ENCODE results near the gene MBD3L3.
"Not testable (repeated sequence)": the region's sequence is repeated elsewhere in the genome, so short reads cannot be mapped to it uniquely, and the experiment has no call there.

The MBD3L3 gene

DNA sequence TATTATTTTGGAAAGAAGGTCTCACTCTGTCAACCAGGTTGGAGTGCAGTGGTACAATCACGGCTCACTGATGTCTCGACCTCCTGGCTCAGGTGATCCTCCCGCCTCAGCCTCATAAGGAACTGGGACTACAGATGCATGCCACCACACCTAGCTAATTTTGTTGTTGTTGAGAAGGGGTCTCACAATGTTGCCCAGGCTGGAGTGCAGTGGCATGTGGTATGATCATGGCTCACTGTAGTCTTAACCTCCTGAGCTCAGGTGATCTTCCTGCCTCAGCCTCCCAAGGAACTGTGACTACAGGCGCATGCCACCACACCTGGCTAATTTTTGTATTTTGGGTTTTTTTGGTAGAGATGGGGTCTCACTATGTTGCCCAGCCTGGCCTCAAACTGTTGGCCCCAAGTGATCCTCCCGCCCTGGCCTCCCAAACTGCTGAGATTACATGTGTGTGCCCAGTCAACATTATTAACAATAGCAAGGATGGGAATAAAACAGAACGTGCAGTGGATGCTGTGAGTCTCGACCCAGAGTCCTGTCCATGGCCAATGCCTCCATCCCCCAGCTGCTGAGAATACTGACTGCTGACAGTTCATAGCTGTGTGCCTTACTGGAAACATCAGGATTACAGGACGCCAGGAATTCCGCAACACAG lies 5.4 kb upstream of the MBD3L3 start:
- DNase-seq (ENCODE audit: low read depth in 2 of 2): no peak

DNA sequence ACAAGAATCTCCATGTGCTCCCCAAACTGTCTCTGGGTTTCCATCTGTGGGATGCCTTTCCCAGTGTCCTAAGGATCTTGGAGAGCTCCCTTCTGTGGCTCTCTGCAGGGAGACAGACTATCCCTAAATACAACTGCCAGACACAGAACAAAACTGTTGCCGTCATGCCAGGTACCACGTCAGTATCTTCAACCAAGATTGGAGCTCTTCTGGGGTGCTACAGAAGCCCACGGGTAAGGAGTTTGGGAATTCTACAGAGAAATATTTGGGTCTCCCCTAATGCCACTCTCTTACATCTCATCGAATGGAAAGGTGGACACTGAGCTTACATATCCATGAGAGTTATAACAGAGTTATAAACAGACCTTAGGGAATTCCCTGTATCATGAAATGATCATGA lies 4.9 kb upstream of the MBD3L3 start:
- DNase-seq (ENCODE audit: low read depth in 2 of 2): no peak

GRCh38 chr19:7059977-7060376 lies 1.5 kb upstream of the MBD3L3 start:
- not testable (repeated sequence) for DNase-seq (ENCODE audit: low read depth in 2 of 2)

DNA sequence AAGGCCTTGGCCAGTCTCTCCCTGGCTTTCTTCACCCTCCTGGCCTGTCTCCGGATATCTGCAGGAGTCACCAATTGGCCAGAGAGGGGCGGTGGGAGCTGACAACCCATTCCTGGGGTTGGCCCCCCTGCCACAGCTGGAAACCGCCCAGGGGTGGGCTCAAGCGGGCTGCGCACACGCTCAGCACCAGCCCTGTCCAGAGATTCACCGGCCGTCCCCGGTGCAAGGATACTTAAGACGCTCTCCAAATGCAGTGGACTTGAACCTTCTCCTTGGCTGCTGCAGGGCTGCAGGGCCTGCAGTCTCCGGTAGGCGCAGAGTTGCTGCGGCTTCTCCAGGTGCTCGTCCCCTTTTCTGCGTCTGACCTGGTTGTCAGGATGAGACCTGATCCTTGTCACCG lies 2.1 kb downstream of the MBD3L3 start:
- DNase-seq (ENCODE audit: low read depth in 2 of 2): not testable (repeated sequence)

- not testable (repeated sequence) for DNase-seq (ENCODE audit: low read depth in 2 of 2)
Observed at GRCh38 chr19:7055679-7056078, 2.8 kb downstream of the MBD3L3 start.

GRCh38 chr19:7054635-7055368 lies 3.7 kb downstream of the MBD3L3 start:
- DNase-seq (ENCODE audit: low read depth in 2 of 2): not testable (repeated sequence)

DNA sequence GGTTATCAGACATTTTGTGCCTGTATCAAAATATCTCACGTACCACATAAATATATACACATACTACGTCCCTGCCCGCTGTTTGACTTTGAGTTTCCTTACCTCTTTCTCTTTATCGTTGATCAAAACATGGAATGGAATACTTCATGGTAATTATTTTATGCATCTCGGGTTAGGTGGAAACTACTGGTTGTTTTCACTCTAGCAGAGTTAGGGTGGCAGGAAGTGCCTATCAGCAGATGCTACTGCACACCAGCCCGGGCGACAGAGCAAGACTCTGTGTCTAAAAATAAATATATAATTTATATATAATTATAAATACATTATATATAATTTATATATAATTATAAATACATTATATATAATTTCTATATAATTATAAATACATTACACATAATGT lies 5.6 kb downstream of the MBD3L3 start:
- DNase-seq (ENCODE audit: low read depth in 2 of 2): not testable (repeated sequence)

DNA sequence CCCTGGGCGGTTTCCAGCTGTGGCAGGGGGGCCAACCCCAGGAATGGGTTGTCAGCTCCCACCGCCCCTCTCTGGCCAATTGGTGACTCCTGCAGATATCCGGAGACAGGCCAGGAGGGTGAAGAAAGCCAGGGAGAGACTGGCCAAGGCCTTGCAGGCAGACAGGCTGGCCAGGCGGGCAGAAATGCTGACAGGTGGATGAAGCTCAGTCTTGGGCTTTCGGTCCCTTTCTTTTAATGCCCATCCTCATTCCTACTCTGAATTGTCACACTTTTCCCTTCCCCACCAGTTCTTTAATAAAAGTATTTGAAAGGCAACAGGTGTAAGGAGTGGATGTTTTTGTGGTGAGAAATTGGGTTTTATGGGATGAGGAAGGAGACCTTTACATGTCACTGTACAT lies 7.1 kb downstream of the MBD3L3 start:
- not testable (repeated sequence) for DNase-seq (ENCODE audit: low read depth in 2 of 2)

DNA sequence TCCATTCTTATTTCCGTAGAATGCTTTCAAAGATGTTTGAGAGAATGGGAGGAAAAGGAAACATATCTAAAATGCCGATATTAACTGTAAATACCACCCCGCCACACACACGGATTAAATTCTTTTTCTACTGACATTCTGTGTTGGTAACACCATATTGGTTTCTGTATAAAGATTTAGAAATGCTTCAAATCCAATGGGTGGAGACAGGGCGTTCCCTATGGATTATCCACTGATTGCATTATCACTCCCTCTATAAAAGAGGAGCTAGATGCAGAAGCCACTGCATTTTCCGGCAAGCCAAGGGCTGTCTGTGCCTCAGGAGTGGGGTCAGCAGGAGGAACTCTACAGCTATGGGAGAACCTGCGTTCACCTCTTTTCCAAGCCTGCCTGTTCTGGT lies 9.5 kb downstream of the MBD3L3 start, which contains the start of gene MBD3L2:
MBD3L2 (plus strand) TSS at position 301 of the 400 bp plus-strand sequence; CDS start at position 354, 53 bp downstream.
- not testable (repeated sequence) for DNase-seq (ENCODE audit: low read depth in 2 of 2)

GRCh38 chr19:7041563-7041962 lies 16.9 kb downstream of the MBD3L3 start:
- not testable (repeated sequence) for DNase-seq (ENCODE audit: low read depth in 2 of 2)

GRCh38 chr19:7040079-7040478 lies 18.4 kb downstream of the MBD3L3 start, which contains the start of gene MBD3L4:
MBD3L4 (minus strand) TSS chr19:7040179; CDS start chr19:7040144, 35 bp downstream.
- not testable (repeated sequence) for DNase-seq (ENCODE audit: low read depth in 2 of 2)

- not testable (repeated sequence) for DNase-seq (ENCODE audit: low read depth in 2 of 2)
Observed at GRCh38 chr19:7030278-7030677, 28.2 kb downstream of the MBD3L3 start, which contains the start of gene MBD3L5. MBD3L5 (plus strand) TSS chr19:7030578; CDS start chr19:7030612, 34 bp downstream.

- DNase-seq (ENCODE audit: low read depth in 2 of 2): not testable (repeated sequence)
Observed at GRCh38 chr19:7028790-7029189, 29.7 kb downstream of the MBD3L3 start.

- not testable (repeated sequence) for DNase-seq (ENCODE audit: low read depth in 2 of 2)
Observed at GRCh38 chr19:7021331-7021730, 37.1 kb downstream of the MBD3L3 start, which contains the start of gene MBD3L2B. MBD3L2B (minus strand) TSS chr19:7021431; CDS start chr19:7021397, 34 bp downstream.

DNA sequence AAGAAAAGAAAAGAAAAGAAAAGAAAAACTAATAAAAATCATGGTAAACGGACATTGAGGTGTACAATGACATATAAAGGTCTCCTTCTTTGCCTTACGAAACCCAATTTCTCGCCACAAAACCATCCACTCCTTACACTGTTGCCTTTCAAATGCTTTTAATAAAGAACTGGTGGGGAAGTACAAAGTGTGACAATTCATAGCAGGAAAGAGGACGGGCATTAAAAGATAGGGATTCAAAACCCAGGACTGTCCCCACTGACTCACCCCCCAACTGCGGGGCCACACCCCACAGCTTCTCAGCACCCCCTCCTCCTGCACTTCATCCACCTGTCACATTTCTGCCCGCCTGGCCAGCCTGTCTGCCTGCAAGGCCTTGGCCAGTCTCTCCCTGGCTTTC lies 39.6 kb downstream of the MBD3L3 start:
- DNase-seq (ENCODE audit: low read depth in 2 of 2): no peak

- no peak for DNase-seq (ENCODE audit: low read depth in 2 of 2)
Observed at GRCh38 chr19:7013678-7014077, 44.8 kb downstream of the MBD3L3 start.

- DNase-seq (ENCODE audit: low read depth in 2 of 2): no peak
Observed at GRCh38 chr19:7010722-7011593, 47.5 kb downstream of the MBD3L3 start.

GRCh38 chr19:7007859-7008258 lies 50.6 kb downstream of the MBD3L3 start:
- DNase-seq (ENCODE audit: low read depth in 2 of 2): no peak
